ENCODE measurements around the gene LENG1.
"Not testable (repeated sequence)": the region's sequence is repeated elsewhere in the genome, so short reads cannot be mapped to it uniquely, and the experiment has no call there.

LENG1 gene

GRCh38 chr19:54159352-54160181 is at the start of gene LENG1:
TSS of gene LENG1 (minus strand) at chr19:54159721. CDS start at chr19:54159695, 26 bp downstream.
- DNase-seq, result peak; percentile 100

GRCh38 chr19:54208784-54209057 is 49.2 kb upstream of the LENG1 start:
- no peak for DNase-seq

GRCh38 chr19:54207983-54208783 is 48.7 kb upstream of the LENG1 start:
- DNase-seq, result peak; percentile 100

- DNase-seq, result peak; percentile 76
Observed at GRCh38 chr19:54207676-54207982, 48.1 kb upstream of the LENG1 start.

- not testable (repeated sequence) for DNase-seq
Observed at GRCh38 chr19:54207193-54207592, 47.7 kb upstream of the LENG1 start.

GRCh38 chr19:54206831-54207177 is 47.3 kb upstream of the LENG1 start:
- no peak for DNase-seq

- no peak for DNase-seq
Observed at GRCh38 chr19:54206030-54206830, 46.7 kb upstream of the LENG1 start.

- no peak for DNase-seq
Observed at GRCh38 chr19:54204767-54205468, 45.4 kb upstream of the LENG1 start.

- no peak for DNase-seq
Observed at GRCh38 chr19:54203151-54203611, 43.7 kb upstream of the LENG1 start.

- no peak for DNase-seq
Observed at GRCh38 chr19:54201980-54202379, 42.5 kb upstream of the LENG1 start.

- no peak for DNase-seq
Observed at GRCh38 chr19:54201172-54201701, 41.7 kb upstream of the LENG1 start.

- DNase-seq, result no peak
Observed at GRCh38 chr19:54199401-54199800, 39.9 kb upstream of the LENG1 start.

GRCh38 chr19:54197121-54197520 is 37.6 kb upstream of the LENG1 start:
- DNase-seq, result no peak

GRCh38 chr19:54196536-54196935 is 37.0 kb upstream of the LENG1 start:
- no peak for DNase-seq

GRCh38 chr19:54194463-54194862 is 34.9 kb upstream of the LENG1 start:
- DNase-seq, result not testable (repeated sequence)

GRCh38 chr19:54193011-54193410 is 33.5 kb upstream of the LENG1 start:
- no peak for DNase-seq

GRCh38 chr19:54191811-54192453 is 32.4 kb upstream of the LENG1 start:
- DNase-seq, result no peak

GRCh38 chr19:54191011-54191810 is 31.7 kb upstream of the LENG1 start, which contains the start of gene TSEN34:
TSS of gene TSEN34 (plus strand) at chr19:54191308. CDS start at chr19:54191365, 57 bp downstream.
- peak; percentile 97 for DNase-seq

GRCh38 chr19:54190503-54191010 is 31.0 kb upstream of the LENG1 start:
- DNase-seq, result peak; percentile 100

- peak; percentile 100 for DNase-seq
Observed at GRCh38 chr19:54189735-54190502, 30.4 kb upstream of the LENG1 start.
